Tibial nerve (tissue), 4 donors: ENCODE results near the gene USP37. TPM values are rescaled to one million over a fixed set of nuclear protein-coding genes. Genes with fewer than 3 reads are reported as not detected.

Experiments
- DNase-seq, 2 donors: peaks; one replicate each; pipeline ENCODE4 v3.0.0-alpha.2; 2019; ENCODE audit warnings: low spot score in 2 of 2
- H3K27ac ChIP-seq, 4 donors: fragments of 200-600 bp; sonication (generic) in 3 of 4; one replicate each; pipeline ENCODE4 v1.5.1; 2017 to 2019; ENCODE audit warnings: mild to moderate bottlenecking in 1 of 4
- H3K27me3 ChIP-seq, 2 donors: fragments of 200-600 bp; sonication (generic) in 1 of 2; one replicate each; pipeline versions ENCODE4 v1.5.1 to v1.6.0; 2017 to 2019
- H3K36me3 ChIP-seq, 3 donors: fragments of 200-600 bp; sonication (generic); one replicate each; pipeline ENCODE4 v1.5.1; 2018 to 2019
- H3K4me1 ChIP-seq, 4 donors: fragments of 200-600 bp; sonication (generic) in 3 of 4; one replicate each; pipeline ENCODE4 v1.5.1; 2017 to 2019
- H3K4me3 ChIP-seq, 4 donors: fragments of 200-600 bp; sonication (generic) in 3 of 4; one replicate each; pipeline ENCODE4 v1.5.1; 2017 to 2019; ENCODE audit warnings: mild to moderate bottlenecking in 1 of 4, moderate library complexity in 1 of 4
- H3K9me3 ChIP-seq, 4 donors: fragments of 200-600 bp; sonication (generic) in 3 of 4; one replicate each; pipeline ENCODE4 v1.5.1; 2017 to 2019
- CTCF ChIP-seq, 5 experiments: fragments of 200-600 bp in 3 of 5; fragments of 450-650 bp in 2 of 5; sonication (generic) in 3 of 5; IDR thresholded peaks; one replicate each; pipeline ENCODE4 v1.5.1; 2016 to 2019; ENCODE audit warnings: antibody characterized with exemption in 5 of 5, mild to moderate bottlenecking in 3 of 5, moderate library complexity in 2 of 5
- EP300 ChIP-seq, 2 donors: sonication (generic); formaldehyde crosslinking; IDR thresholded peaks; one replicate each; pipeline ENCODE4 v1.6.1; 2017; ENCODE audit warnings: antibody characterized with exemption in 2 of 2, mild to moderate bottlenecking in 1 of 2
- POLR2A ChIP-seq, 2 donors: fragments of 450-650 bp; IDR thresholded peaks; one replicate each; pipeline ENCODE4 v1.6.1; 2017; ENCODE audit warnings: antibody characterized with exemption in 2 of 2, mild to moderate bottlenecking in 2 of 2, moderate library complexity in 2 of 2
- WGBS, 2 donors: methylation state at CpG; one replicate each; pipeline ENCODE4 v1.1.5; 2018; 5-methylcytosine and 5-hydroxymethylcytosine counted together
- total RNA-seq, 4 donors: library from RNA; depleted of rRNA; stranded (reverse); fragments of >200 nt; gene quantifications; one replicate each; pipeline ENCODE4 v1.1.0, GENCODE V29; 2016

Gene USP37
- total RNA-seq, 4 donors from 2014 or later, result 14.0 to 40.8 (median 19.9) TPM

GRCh38 chr2:218577482-218578220 is 9.5 kb upstream of the USP37 start:
- 91 to 93% methylated on average over 3 of the region's 3 CpGs for WGBS, 2 donors
- no peaks in the 10 kb centered on the region for H3K27me3 ChIP-seq
- no peaks in the 10 kb centered on the region for H3K9me3 ChIP-seq
- no peak for DNase-seq
- peaks cover 0 to 23% (median 8%) of the 10 kb centered on the region in 3 donors for H3K36me3 ChIP-seq
- no peak overlapping the region for H3K4me3 ChIP-seq
- no peak overlapping the region for H3K27ac ChIP-seq
- peaks cover 0 to 4% (median 2%) of the 10 kb centered on the region in 4 donors for H3K4me1 ChIP-seq
- TF ChIP-seq CTCF (IDR thresholded peaks at IDR 0.05) (no peak), POLR2A (IDR thresholded peaks at IDR 0.05) (no peak), EP300 (IDR thresholded peaks at IDR 0.05) (no peak)

GRCh38 chr2:218576854-218577253 is 8.7 kb upstream of the USP37 start:
- Histone ChIP-seq H3K27me3 (no peaks in the 10 kb centered on the region), H3K27ac (no peak overlapping the region), H3K4me1 (peaks cover 0 to 11% (median 2%) of the 10 kb centered on the region in 4 donors), H3K4me3 (no peak overlapping the region), H3K36me3 (peaks cover 0 to 23% (median 3%) of the 10 kb centered on the region in 3 donors), H3K9me3 (no peaks in the 10 kb centered on the region)
- 94% methylated on average over 4 of the region's 4 CpGs for WGBS, 2 donors
- DNase-seq, result no peak
- TF ChIP-seq CTCF (IDR thresholded peaks at IDR 0.05) (no peak), POLR2A (IDR thresholded peaks at IDR 0.05) (no peak), EP300 (IDR thresholded peaks at IDR 0.05) (no peak)

- no peaks in the 10 kb centered on the region for H3K27me3 ChIP-seq
- H3K36me3 ChIP-seq, result peaks cover 0 to 17% (median 0%) of the 10 kb centered on the region in 3 donors
- no peaks in the 10 kb centered on the region for H3K9me3 ChIP-seq
- TF ChIP-seq POLR2A (IDR thresholded peaks at IDR 0.05) (no peak), CTCF (IDR thresholded peaks at IDR 0.05) (no peak), EP300 (IDR thresholded peaks at IDR 0.05) (no peak)
- H3K4me1 ChIP-seq, result peaks cover 0 to 53% (median 29%) of the 10 kb centered on the region in 4 donors
- H3K27ac ChIP-seq, result peak overlapping the region in 2 of 4 donors; percentile 98 to 99
- WGBS, 2 donors, result 12 to 15% methylated on average over 6 of the region's 6 CpGs
- no peak overlapping the region for H3K4me3 ChIP-seq
- DNase-seq, result no peak
Measured at GRCh38 chr2:218570850-218571249, 2.7 kb upstream of the USP37 start.

- 3 to 4% methylated on average over 10 of the region's 10 CpGs for WGBS, 2 donors
- H3K27ac ChIP-seq, result peak overlapping the region; percentile 97 to 99 (median 98)
- H3K4me3 ChIP-seq, result peak overlapping the region; percentile 70 to 93 (median 90)
- TF ChIP-seq EP300 (IDR thresholded peaks at IDR 0.05) (no peak), POLR2A (IDR thresholded peaks at IDR 0.05) (no peak)
- peaks cover 0 to 57% (median 29%) of the 10 kb centered on the region in 4 donors for H3K4me1 ChIP-seq
- no peak for DNase-seq
- no peaks in the 10 kb centered on the region for H3K27me3 ChIP-seq
- H3K9me3 ChIP-seq, result no peaks in the 10 kb centered on the region
- H3K36me3 ChIP-seq, result peaks cover 0 to 17% (median 0%) of the 10 kb centered on the region in 3 donors
Measured at GRCh38 chr2:218569661-218570500, 1.7 kb upstream of the USP37 start.

GRCh38 chr2:218569038-218569431 is 884 bp upstream of the USP37 start:
- TF ChIP-seq CTCF (IDR thresholded peaks at IDR 0.05) (no peak), EP300 (IDR thresholded peaks at IDR 0.05) (no peak), POLR2A (IDR thresholded peaks at IDR 0.05) (no peak)
- peaks cover 0 to 14% (median 0%) of the 10 kb centered on the region in 3 donors for H3K36me3 ChIP-seq
- H3K27ac ChIP-seq, result peak overlapping the region; percentile 97 to 99 (median 98)
- peak overlapping the region; percentile 70 to 93 (median 90) for H3K4me3 ChIP-seq
- DNase-seq, result peak in 1 of 2 donors; percentile 11
- H3K27me3 ChIP-seq, result no peaks in the 10 kb centered on the region
- 0 to 2% methylated on average over 30 to 31 of the region's 31 CpGs for whole genome bisulfite sequencing, 2 donors
- peaks cover 0 to 57% (median 29%) of the 10 kb centered on the region in 4 donors for H3K4me1 ChIP-seq
- H3K9me3 ChIP-seq, result no peaks in the 10 kb centered on the region
